ENCODE data around the gene WFIKKN1.

The WFIKKN1 gene

GRCh38 chr16:625117-625976 is 5.4 kb upstream of the WFIKKN1 start:
- no peak for DNase-seq

- DNase-seq = no peak
Measured at GRCh38 chr16:625977-626765, 4.6 kb upstream of the WFIKKN1 start.

GRCh38 chr16:626787-627453 is 3.9 kb upstream of the WFIKKN1 start:
- no peak for DNase-seq

GRCh38 chr16:627454-628239 is 3.1 kb upstream of the WFIKKN1 start:
- DNase-seq = no peak

- DNase-seq = no peak
Measured at GRCh38 chr16:628321-629061, 2.3 kb upstream of the WFIKKN1 start.

GRCh38 chr16:629185-629832 is 1.5 kb upstream of the WFIKKN1 start:
- DNase-seq = no peak

GRCh38 chr16:629833-630248 is 944 bp upstream of the WFIKKN1 start:
- DNase-seq = no peak

GRCh38 chr16:630249-630814 is 453 bp upstream of the WFIKKN1 start:
- DNase-seq = no peak

- no peak for DNase-seq
Measured at GRCh38 chr16:631808-632358, 1.1 kb downstream of the WFIKKN1 start.

- no peak for DNase-seq
Measured at GRCh38 chr16:632486-633335, 1.9 kb downstream of the WFIKKN1 start.

- DNase-seq = no peak
Measured at GRCh38 chr16:633336-634050, 2.7 kb downstream of the WFIKKN1 start.

- DNase-seq = no peak
Measured at GRCh38 chr16:634051-634670, 3.4 kb downstream of the WFIKKN1 start.

- no peak for DNase-seq
Measured at GRCh38 chr16:634996-635395, 4.2 kb downstream of the WFIKKN1 start.

GRCh38 chr16:635573-636205 is 4.9 kb downstream of the WFIKKN1 start:
- DNase-seq = no peak

- peak; percentile 95 for DNase-seq
Measured at GRCh38 chr16:636206-637080, 5.7 kb downstream of the WFIKKN1 start, which contains the start of gene METTL26. TSS of gene METTL26 (minus strand) at chr16:636305. CDS start at chr16:636290, 15 bp downstream.

GRCh38 chr16:637081-638018 is 6.6 kb downstream of the WFIKKN1 start:
- peak; percentile 86 for DNase-seq

All from CD4-positive, alpha-beta T cell treated with Interleukin-15 for 1 hour (primary cell).